ENCODE measurements around the gene CFAP92.

Gene CFAP92

GRCh38 chr3:129004639-129005295 lies 10.9 kb upstream of the CFAP92 start:
- no peak for DNase-seq

- DNase-seq: no peak
Measured at GRCh38 chr3:129003578-129004112, 9.8 kb upstream of the CFAP92 start.

- DNase-seq: no peak
Measured at GRCh38 chr3:129002573-129003569, 9.0 kb upstream of the CFAP92 start.

- no peak for DNase-seq
Measured at GRCh38 chr3:129001806-129002572, 8.1 kb upstream of the CFAP92 start.

- no peak for DNase-seq
Measured at GRCh38 chr3:129001101-129001805, 7.4 kb upstream of the CFAP92 start, which contains the start of gene EFCC1. EFCC1 (plus strand) TSS chr3:129001304; CDS start chr3:129001629, 325 bp downstream.

- no peak for DNase-seq
Measured at GRCh38 chr3:129000742-129001100, 6.8 kb upstream of the CFAP92 start.

GRCh38 chr3:128999102-128999501 lies 5.2 kb upstream of the CFAP92 start:
- DNase-seq: no peak

- DNase-seq: no peak
Measured at GRCh38 chr3:128998561-128998960, 4.7 kb upstream of the CFAP92 start.

- no peak for DNase-seq
Measured at GRCh38 chr3:128997486-128998133, 3.7 kb upstream of the CFAP92 start.

- no peak for DNase-seq
Measured at GRCh38 chr3:128996726-128997125, 2.9 kb upstream of the CFAP92 start.

GRCh38 chr3:128996200-128996599 lies 2.3 kb upstream of the CFAP92 start:
- DNase-seq: no peak

GRCh38 chr3:128995737-128996136 lies 1.9 kb upstream of the CFAP92 start:
- no peak for DNase-seq

- DNase-seq: no peak
Measured at GRCh38 chr3:128994581-128995546, 988 bp upstream of the CFAP92 start.

- DNase-seq: no peak
Measured at GRCh38 chr3:128994173-128994512, 267 bp upstream of the CFAP92 start.

- DNase-seq: no peak
Measured at GRCh38 chr3:128992926-128993460, 883 bp downstream of the CFAP92 start.

- DNase-seq: no peak
Measured at GRCh38 chr3:128991355-128991895, 2.5 kb downstream of the CFAP92 start.

GRCh38 chr3:128988286-128988685 lies 5.6 kb downstream of the CFAP92 start:
- DNase-seq: no peak

- DNase-seq: no peak
Measured at GRCh38 chr3:128987302-128988100, 6.4 kb downstream of the CFAP92 start.

GRCh38 chr3:128984596-128984995 lies 9.3 kb downstream of the CFAP92 start:
- no peak for DNase-seq
